GM12891 (cell line): ENCODE data around the gene ADCY2.

ENCODE experiments used
- PAX5 ChIP-seq: IDR thresholded peaks from 2 replicates; pipeline ENCODE4 v1.6.1; 2011; ENCODE audit warnings: low read length, moderate library complexity, mild to moderate bottlenecking; ENCODE audit not compliant: insufficient read depth, severe bottlenecking
- POLR2A ChIP-seq: IDR thresholded peaks from 2 replicates; pipeline ENCODE4 v1.6.1; 2011; ENCODE audit warnings: low read depth, low read length, control low read depth

GRCh38 chr5:7436521-7436920 is 40.6 kb downstream of the ADCY2 start:
- TF ChIP-seq PAX5 (no peak), POLR2A (no peak)
